Sigmoid colon (tissue), 7 donors: Measurements from ENCODE around the gene CLMN. TPM values are rescaled to one million over a fixed set of nuclear protein-coding genes. Genes with fewer than 3 reads are reported as not detected.

Experiments
- DNase-seq: peaks from one replicate; pipeline ENCODE4 v3.0.0-alpha.2; 2019
- H3K27ac ChIP-seq, 4 donors: fragments of 200-600 bp; sonication (generic); one replicate each; pipeline ENCODE4 v1.5.1; 2016 to 2019; ENCODE audit warnings: mild to moderate bottlenecking in 1 of 4
- H3K27me3 ChIP-seq, 3 donors: fragments of 200-600 bp; sonication (generic); one replicate each; pipeline ENCODE4 v1.5.1; 2019; ENCODE audit warnings: mild to moderate bottlenecking in 1 of 3
- H3K36me3 ChIP-seq, 4 donors: fragments of 200-600 bp; sonication (generic); one replicate each; pipeline ENCODE4 v1.5.1; 2016 to 2019
- H3K4me1 ChIP-seq, 4 donors: fragments of 200-600 bp; sonication (generic); one replicate each; pipeline ENCODE4 v1.5.1; 2017 to 2019
- H3K4me3 ChIP-seq, 4 donors: fragments of 200-600 bp; sonication (generic); one replicate each; pipeline ENCODE4 v1.5.1; 2017 to 2019; ENCODE audit warnings: mild to moderate bottlenecking in 2 of 4, moderate library complexity in 1 of 4
- H3K9me3 ChIP-seq, 4 donors: fragments of 200-600 bp in 3 of 4; sonication (generic) in 3 of 4; one replicate each; pipeline versions ENCODE4 v1.5.1 to v1.6.1; 2013 to 2019
- EP300 ChIP-seq, 4 donors: sonication (generic); formaldehyde crosslinking; IDR thresholded peaks; one replicate each; pipeline ENCODE4 v1.6.1; 2017; ENCODE audit warnings: antibody characterized with exemption in 4 of 4
- POLR2A ChIP-seq, 2 donors: fragments of 450-650 bp; IDR thresholded peaks; one replicate each; pipeline ENCODE4 v1.6.1; 2016; ENCODE audit warnings: antibody characterized with exemption in 2 of 2, mild to moderate bottlenecking in 2 of 2, moderate library complexity in 2 of 2
- POLR2AphosphoS5 ChIP-seq, 4 donors: sonication (generic); formaldehyde crosslinking; IDR thresholded peaks; one replicate each; pipeline ENCODE4 v1.6.1; 2017; ENCODE audit warnings: antibody characterized with exemption in 4 of 4
- WGBS, 2 donors: extraction: QIAGEN DNeasy Blood & Tissue Kit; methylation state at CpG; one replicate each; pipeline ENCODE4 v1.1.7; 2013; 5-methylcytosine and 5-hydroxymethylcytosine counted together
- intact Hi-C: fragments of 100-400 bp; cut with DNase I; formaldehyde crosslinking; loops from one replicate; pipeline ENCODE4 v1.15.1; 2023
- polyA plus RNA-seq, 3 donors: library from polyadenylated mRNA; stranded (reverse); fragments of 200-250 nt; gene quantifications; one replicate each; pipeline ENCODE4 v1.2.3, GENCODE V29; 2013
- total RNA-seq, 4 donors: library from RNA; depleted of rRNA; stranded (reverse); fragments of >200 nt; gene quantifications; one replicate each; pipeline ENCODE4 v1.1.0, GENCODE V29; 2016
- TF ChIP-seq, protein P1 (sequence below), 4 experiments: fragments of 450-650 bp in 3 of 4; fragments of 200-600 bp in 1 of 4; IDR thresholded peaks; one replicate each; pipeline ENCODE4 v1.5.1; 2016 to 2019; ENCODE audit warnings: antibody characterized with exemption in 4 of 4, mild to moderate bottlenecking in 3 of 4, moderate library complexity in 2 of 4
- donor health status: healthy with polysubstance abuse.
- donor health status: Bipolar disorder and iron deficiency.
- donor health status: healthy.

CLMN gene, protein sequence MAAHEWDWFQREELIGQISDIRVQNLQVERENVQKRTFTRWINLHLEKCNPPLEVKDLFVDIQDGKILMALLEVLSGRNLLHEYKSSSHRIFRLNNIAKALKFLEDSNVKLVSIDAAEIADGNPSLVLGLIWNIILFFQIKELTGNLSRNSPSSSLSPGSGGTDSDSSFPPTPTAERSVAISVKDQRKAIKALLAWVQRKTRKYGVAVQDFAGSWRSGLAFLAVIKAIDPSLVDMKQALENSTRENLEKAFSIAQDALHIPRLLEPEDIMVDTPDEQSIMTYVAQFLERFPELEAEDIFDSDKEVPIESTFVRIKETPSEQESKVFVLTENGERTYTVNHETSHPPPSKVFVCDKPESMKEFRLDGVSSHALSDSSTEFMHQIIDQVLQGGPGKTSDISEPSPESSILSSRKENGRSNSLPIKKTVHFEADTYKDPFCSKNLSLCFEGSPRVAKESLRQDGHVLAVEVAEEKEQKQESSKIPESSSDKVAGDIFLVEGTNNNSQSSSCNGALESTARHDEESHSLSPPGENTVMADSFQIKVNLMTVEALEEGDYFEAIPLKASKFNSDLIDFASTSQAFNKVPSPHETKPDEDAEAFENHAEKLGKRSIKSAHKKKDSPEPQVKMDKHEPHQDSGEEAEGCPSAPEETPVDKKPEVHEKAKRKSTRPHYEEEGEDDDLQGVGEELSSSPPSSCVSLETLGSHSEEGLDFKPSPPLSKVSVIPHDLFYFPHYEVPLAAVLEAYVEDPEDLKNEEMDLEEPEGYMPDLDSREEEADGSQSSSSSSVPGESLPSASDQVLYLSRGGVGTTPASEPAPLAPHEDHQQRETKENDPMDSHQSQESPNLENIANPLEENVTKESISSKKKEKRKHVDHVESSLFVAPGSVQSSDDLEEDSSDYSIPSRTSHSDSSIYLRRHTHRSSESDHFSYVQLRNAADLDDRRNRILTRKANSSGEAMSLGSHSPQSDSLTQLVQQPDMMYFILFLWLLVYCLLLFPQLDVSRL
- total RNA-seq (1 to 10 TPM; 3.5 to 9.1 (median 5.1) TPM), polyA plus RNA-seq (10 to 100 TPM; 18.0 to 40.2 (median 20.2) TPM)

DNA sequence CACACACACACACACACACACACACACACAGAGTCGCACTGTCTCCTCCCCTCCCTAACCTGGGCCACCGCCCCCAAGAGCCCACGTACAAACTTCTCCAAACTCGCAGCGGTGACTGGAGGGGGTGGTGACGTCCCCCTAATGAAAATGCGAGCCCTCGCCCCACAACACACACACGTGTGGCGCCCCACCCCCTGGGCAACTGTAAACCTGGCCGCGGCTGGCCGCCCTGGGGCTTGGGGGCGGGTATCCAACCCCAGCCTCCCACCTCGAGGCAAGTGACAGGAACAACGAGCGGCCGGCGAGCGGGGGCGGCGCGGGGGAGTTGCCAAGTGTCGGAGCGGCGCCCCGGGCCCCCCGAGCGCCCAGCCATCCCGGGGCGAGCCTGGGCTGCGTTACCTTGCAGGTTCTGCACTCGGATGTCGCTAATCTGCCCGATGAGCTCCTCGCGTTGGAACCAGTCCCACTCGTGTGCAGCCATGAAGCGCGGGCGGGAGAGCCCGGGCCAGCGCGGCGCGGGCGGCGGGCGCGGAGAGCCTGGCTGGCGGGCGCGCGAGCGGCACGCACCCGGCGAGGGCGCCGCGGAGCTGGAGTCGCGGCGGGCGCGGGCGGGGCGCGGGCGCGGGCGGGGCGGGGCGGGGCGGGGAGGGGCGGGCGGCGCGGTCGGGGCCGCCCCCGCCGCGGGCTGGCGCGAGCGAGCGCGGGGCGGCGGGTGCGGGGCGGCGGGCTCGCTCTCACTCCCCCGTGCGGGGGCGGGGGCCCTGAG is at the start of gene CLMN:
Gene CLMN, minus strand, starts transcription at position 597 of the 766 bp plus-strand sequence. Its CDS starts 116 bp downstream, at position 481.
- no peak for DNase-seq
- no peak for TF ChIP-seq EP300 (IDR thresholded peaks at IDR 0.05)
- no peak for TF ChIP-seq POLR2A (IDR thresholded peaks at IDR 0.05)
- TF ChIP-seq, protein P1, sequence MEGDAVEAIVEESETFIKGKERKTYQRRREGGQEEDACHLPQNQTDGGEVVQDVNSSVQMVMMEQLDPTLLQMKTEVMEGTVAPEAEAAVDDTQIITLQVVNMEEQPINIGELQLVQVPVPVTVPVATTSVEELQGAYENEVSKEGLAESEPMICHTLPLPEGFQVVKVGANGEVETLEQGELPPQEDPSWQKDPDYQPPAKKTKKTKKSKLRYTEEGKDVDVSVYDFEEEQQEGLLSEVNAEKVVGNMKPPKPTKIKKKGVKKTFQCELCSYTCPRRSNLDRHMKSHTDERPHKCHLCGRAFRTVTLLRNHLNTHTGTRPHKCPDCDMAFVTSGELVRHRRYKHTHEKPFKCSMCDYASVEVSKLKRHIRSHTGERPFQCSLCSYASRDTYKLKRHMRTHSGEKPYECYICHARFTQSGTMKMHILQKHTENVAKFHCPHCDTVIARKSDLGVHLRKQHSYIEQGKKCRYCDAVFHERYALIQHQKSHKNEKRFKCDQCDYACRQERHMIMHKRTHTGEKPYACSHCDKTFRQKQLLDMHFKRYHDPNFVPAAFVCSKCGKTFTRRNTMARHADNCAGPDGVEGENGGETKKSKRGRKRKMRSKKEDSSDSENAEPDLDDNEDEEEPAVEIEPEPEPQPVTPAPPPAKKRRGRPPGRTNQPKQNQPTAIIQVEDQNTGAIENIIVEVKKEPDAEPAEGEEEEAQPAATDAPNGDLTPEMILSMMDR (IDR thresholded peaks at IDR 0.05), result no peak
- TF ChIP-seq POLR2AphosphoS5 (IDR thresholded peaks at IDR 0.05), result no peak
- intact Hi-C loops, result loop anchor here (5.0 to 10.0 kb wide), 2 partner anchors 162 to 205 kb away; partner anchors contain the start of gene DICER1
- Histone ChIP-seq H3K9me3 (no peaks in the 10 kb centered on the region), H3K4me3 (peak within 1 kb of the TSS; percentile 52 to 83 (median 78)), H3K27ac (peak within 1 kb of the TSS; percentile 54 to 77 (median 72)), H3K27me3 (no peaks in the 10 kb centered on the region), H3K4me1 (peaks cover 0 to 27% (median 14%) of the 10 kb centered on the region in 4 donors), H3K36me3 (no peaks in the 10 kb centered on the region)
- WGBS, 2 donors, result 1% methylated on average over 98 of the region's 98 CpGs

DNA sequence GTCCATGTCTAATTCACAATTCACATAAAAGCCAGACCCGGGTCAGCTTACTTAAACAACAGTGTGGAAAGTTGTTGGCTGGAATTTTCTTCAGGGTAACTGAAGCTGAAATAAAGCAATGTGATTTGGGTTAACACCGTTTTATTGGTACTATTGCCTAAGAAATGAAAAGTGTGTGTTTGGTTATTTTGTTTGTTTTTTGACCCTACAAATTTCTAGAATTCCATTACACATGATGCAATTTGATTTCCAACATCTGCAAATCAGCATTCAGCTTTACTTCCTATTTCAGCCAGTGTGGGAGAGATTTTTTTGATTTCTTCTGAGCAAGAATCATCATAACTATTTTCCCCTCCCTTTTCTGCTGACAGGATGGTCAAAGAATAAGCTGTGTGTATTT is 45.7 kb upstream of the CLMN start:
- no peak for DNase-seq
- Histone ChIP-seq H3K9me3 (no peaks in the 10 kb centered on the region), H3K4me3 (no peak overlapping the region), H3K27me3 (peaks cover 0 to 24% (median 0%) of the 10 kb centered on the region in 3 donors), H3K36me3 (no peaks in the 10 kb centered on the region), H3K27ac (no peak overlapping the region), H3K4me1 (no peaks in the 10 kb centered on the region)
- intact Hi-C loops, result no loop called here
- 75 to 76% methylated on average over 2 of the region's 2 CpGs for WGBS, 2 donors
- TF ChIP-seq POLR2AphosphoS5 (IDR thresholded peaks at IDR 0.05) (no peak), POLR2A (IDR thresholded peaks at IDR 0.05) (no peak), EP300 (IDR thresholded peaks at IDR 0.05) (no peak)
- TF ChIP-seq, protein P1 (IDR thresholded peaks at IDR 0.05), result no peak

GRCh38 chr14:95364481-95365209 is 44.9 kb upstream of the CLMN start:
- intact Hi-C loops, result no loop called here
- DNase-seq, result no peak
- H3K4me1 ChIP-seq, result no peaks in the 10 kb centered on the region
- TF ChIP-seq POLR2A (IDR thresholded peaks at IDR 0.05), result no peak
- TF ChIP-seq POLR2AphosphoS5 (IDR thresholded peaks at IDR 0.05), result no peak
- no peak for TF ChIP-seq EP300 (IDR thresholded peaks at IDR 0.05)
- TF ChIP-seq, protein P1 (IDR thresholded peaks at IDR 0.05), result no peak
- H3K27ac ChIP-seq, result no peak overlapping the region
- peaks cover 0 to 31% (median 0%) of the 10 kb centered on the region in 3 donors for H3K27me3 ChIP-seq
- 87 to 89% methylated on average over 7 of the region's 7 CpGs for WGBS, 2 donors
- H3K36me3 ChIP-seq, result no peaks in the 10 kb centered on the region
- no peaks in the 10 kb centered on the region for H3K9me3 ChIP-seq
- no peak overlapping the region for H3K4me3 ChIP-seq
